T-cell (primary cell): Measurements from ENCODE around the gene MRPS5. TPM values are rescaled to one million over a fixed set of nuclear protein-coding genes. Genes with fewer than 3 reads are reported as not detected.

Experiments
- ATAC-seq, 4 experiments: fragments of 200-7000 bp in 3 of 4; fragments of 150-1000 bp in 1 of 4; cut with Tn5 transposase; replicated peaks in 1 of 4; 1 replicate in 3 of 4; 2 replicates in 1 of 4; pipeline ENCODE4 v1.10.0; 2021; ENCODE audit warnings: moderate library complexity in 3 of 4, mild to moderate bottlenecking in 2 of 4, moderate number of reproducible peaks in 1 of 4
- CTCF ChIA-PET, 2 donors: fragments of 300-600 bp; sonication (Branson Sonifier 250); formaldehyde crosslinking; loops; one replicate each; lab custom pipeline; 2022; ENCODE audit warnings: antibody characterized with exemption in 2 of 2; lab: Charles Lee
- POLR2A ChIA-PET, 2 donors: fragments of 300-600 bp; sonication (Branson Sonifier 250); formaldehyde crosslinking; loops; one replicate each; lab custom pipeline; 2022; ENCODE audit warnings: antibody characterized with exemption in 2 of 2; lab: Charles Lee
- DNase-seq, 35 experiments: peaks; one replicate each; pipeline versions ENCODE4 v3.0.0 to v3.0.0-alpha.2; 2013 to 2023
- H3K27ac ChIP-seq: one replicate; pipeline ENCODE4 v1.5.1; 2013; ENCODE audit warnings: low read length
- H3K27me3 ChIP-seq, 2 experiments: replicated peaks in 1 of 2; 1 replicate in 1 of 2; 2 replicates in 1 of 2; pipeline versions ENCODE4 v1.6.1 to v1.7.0; 2013; ENCODE audit warnings: low read length in 1 of 2, mixed read lengths in 1 of 2; ENCODE audit not compliant: control insufficient read depth in 2 of 2, insufficient read depth in 2 of 2; ENCODE audit errors: extremely low read depth in 1 of 2
- H3K36me3 ChIP-seq, 2 donors: 1 replicate in 1 of 2; 2 replicates in 1 of 2; pipeline versions ENCODE4 v1.6.1 to v1.7.0; 2013; ENCODE audit warnings: low read length in 1 of 2; ENCODE audit not compliant: control insufficient read depth in 2 of 2, insufficient read depth in 1 of 2; ENCODE audit errors: extremely low read depth in 1 of 2
- H3K4me1 ChIP-seq, 2 experiments: 1 replicate in 1 of 2; 2 replicates in 1 of 2; pipeline versions ENCODE4 v1.6.1 to v1.7.0; 2013; ENCODE audit warnings: low read length in 2 of 2, mixed read lengths in 1 of 2; ENCODE audit not compliant: insufficient read depth in 2 of 2, control insufficient read depth in 1 of 2; ENCODE audit errors: extremely low read depth in 1 of 2
- H3K4me3 ChIP-seq, 2 donors: 1 replicate in 1 of 2; 2 replicates in 1 of 2; pipeline versions ENCODE4 v1.5.1 to v1.7.0; 2013; ENCODE audit warnings: mild to moderate bottlenecking in 2 of 2, low read length in 1 of 2, moderate library complexity in 1 of 2; ENCODE audit not compliant: control insufficient read depth in 1 of 2; ENCODE audit errors: extremely low read depth in 1 of 2
- H3K9me3 ChIP-seq: 2 replicates; pipeline ENCODE4 v1.7.0; 2013
- H3K27ac Mint-ChIP-seq, 2 donors: one replicate each; pipeline ENCODE4 v1.8.0; 2020 to 2021; ENCODE audit warnings: mild to moderate bottlenecking in 2 of 2, mixed read lengths in 2 of 2
- H3K27me3 Mint-ChIP-seq, 2 donors: one replicate each; pipeline ENCODE4 v1.8.0; 2021 to 2022; ENCODE audit warnings: mixed read lengths in 2 of 2
- H3K36me3 Mint-ChIP-seq: one replicate; pipeline ENCODE4 v1.8.0; 2021; ENCODE audit warnings: mixed read lengths
- H3K4me1 Mint-ChIP-seq, 3 donors: one replicate each; pipeline ENCODE4 v1.8.0; 2020 to 2022; ENCODE audit warnings: mixed read lengths in 3 of 3, mild to moderate bottlenecking in 1 of 3
- H3K4me3 Mint-ChIP-seq, 3 donors: one replicate each; pipeline ENCODE4 v1.8.0; 2020 to 2022; ENCODE audit warnings: mild to moderate bottlenecking in 3 of 3, mixed read lengths in 3 of 3, moderate library complexity in 3 of 3
- H3K9me3 Mint-ChIP-seq, 3 donors: one replicate each; pipeline ENCODE4 v1.8.0; 2020 to 2022; ENCODE audit warnings: mixed read lengths in 3 of 3
- WGBS: methylation state at CpG from one replicate; pipeline ENCODE4 v1.1.5; 2013; ENCODE audit warnings: missing lambda C conversion rate; ENCODE audit not compliant: insufficient coverage; 5-methylcytosine and 5-hydroxymethylcytosine counted together
- total RNA-seq, 35 experiments: library from RNA in 6 of 35; stranded (reverse) in 6 of 35; fragments of 120-200 nt in 1 of 35; gene quantifications; one replicate each; pipeline versions ENCODE4 v1.2.1 to v1.2.4 and lab custom pipeline; 2013 to 2026

The MRPS5 gene
- total RNA-seq, 5 donors from 2014 or later (not counting 1 experiment from before 2014, with no cell fraction given): 32.3 to 58.3 (median 57.0) TPM

GRCh38 chr2:95057535-95058370, 63.9 kb downstream of the MRPS5 start:
- Mint-ChIP-seq H3K27ac (peak overlapping the region in 1 of 2 donors; percentile 34), H3K36me3 (peaks cover 4% of the 10 kb centered on the region), H3K9me3 (no peaks in the 10 kb centered on the region), H3K4me3 (no peak overlapping the region), H3K27me3 (no peaks in the 10 kb centered on the region), H3K4me1 (peaks cover 56 to 77% (median 60%) of the 10 kb centered on the region in 3 donors)
- H3K4me3 ChIP-seq: no peak overlapping the region
- H3K4me1 ChIP-seq: peaks cover 17 to 61% of the 10 kb centered on the region in 2 experiments
- DNase-seq (peak in 1 of 35 experiments; percentile 23), ATAC-seq (peak in 1 of 4 experiments; percentile 41)
- WGBS: 80% methylated on average over 24 of the region's 28 CpGs
- ChIA-PET POLR2A (no interaction called here), CTCF (no interaction called here)
- H3K27me3 ChIP-seq: peaks cover 0 to 2% of the 10 kb centered on the region in 2 experiments
- no peak overlapping the region for H3K27ac ChIP-seq
- peaks cover 0 to 2% of the 10 kb centered on the region in 2 donors for H3K36me3 ChIP-seq
- no peaks in the 10 kb centered on the region for H3K9me3 ChIP-seq

DNA sequence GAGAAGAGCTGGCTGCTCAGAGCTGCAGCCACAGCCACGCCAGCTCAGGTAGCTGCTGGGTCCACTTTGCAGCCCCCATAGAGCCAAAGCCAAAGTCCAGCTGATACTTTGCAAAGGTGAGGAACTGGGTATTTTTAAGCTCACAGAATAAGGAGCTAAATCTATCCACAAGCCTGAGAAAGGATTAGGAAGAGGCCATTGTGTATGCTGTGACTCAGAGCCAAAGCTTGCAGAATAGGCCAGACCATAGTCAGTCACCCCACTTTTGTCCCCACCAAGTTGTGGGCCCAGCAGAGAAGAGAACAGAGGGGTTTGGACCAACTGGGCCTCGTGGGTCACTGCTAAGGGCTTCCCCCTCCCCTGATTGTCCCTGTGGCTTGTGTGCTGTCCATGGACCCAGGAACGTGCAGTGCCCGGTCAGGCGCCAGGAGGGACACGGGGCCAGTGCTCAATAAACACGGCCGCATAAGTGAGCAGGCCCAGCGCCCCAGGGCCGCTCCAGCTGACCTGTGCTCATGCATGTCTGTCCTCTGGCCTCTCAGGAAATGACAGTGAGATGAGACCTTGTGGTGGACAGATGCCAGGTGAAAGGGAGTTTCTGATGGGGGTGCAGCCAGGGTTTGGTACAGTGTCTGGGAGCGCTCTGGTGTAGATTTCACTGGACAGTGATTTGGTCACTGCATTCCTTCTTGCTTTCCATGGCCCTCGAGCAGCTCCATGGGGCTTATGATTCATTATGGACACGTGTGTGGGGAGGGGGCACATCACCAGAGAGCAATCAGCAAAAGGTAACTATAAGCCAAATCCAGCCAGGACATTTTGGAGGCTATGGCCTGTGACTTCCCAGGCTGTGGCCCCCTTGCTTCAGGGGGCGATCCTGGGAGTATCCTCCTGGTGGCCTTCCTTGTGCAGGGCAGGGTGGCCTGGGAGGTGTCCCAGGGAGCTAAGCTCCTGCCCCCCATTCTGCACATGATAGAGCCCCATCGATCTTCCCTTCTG, 64.8 kb downstream of the MRPS5 start:
- H3K4me3 ChIP-seq: no peak overlapping the region
- H3K27ac ChIP-seq: no peak overlapping the region
- 87% methylated on average over 14 of the region's 15 CpGs for WGBS
- H3K27me3 ChIP-seq: peaks cover 0 to 2% of the 10 kb centered on the region in 2 experiments
- H3K4me3 Mint-ChIP-seq: peak overlapping the region in 1 of 3 donors; percentile 44
- no peaks in the 10 kb centered on the region for H3K9me3 ChIP-seq
- H3K27ac Mint-ChIP-seq: peak overlapping the region in 1 of 2 donors; percentile 96
- H3K27me3 Mint-ChIP-seq: no peaks in the 10 kb centered on the region
- H3K9me3 Mint-ChIP-seq: no peaks in the 10 kb centered on the region
- CTCF ChIA-PET: interaction anchor here in 1 of 2 donors (0.6 to 1.0 kb wide), 2 partner anchors 10 to 20 kb away, joined by 3 to 4 read pairs; no protein-coding TSS in a partner anchor
- no peak for ATAC-seq
- peaks cover 8% of the 10 kb centered on the region for H3K36me3 Mint-ChIP-seq
- POLR2A ChIA-PET: no interaction called here
- peaks cover 0 to 10% of the 10 kb centered on the region in 2 donors for H3K36me3 ChIP-seq
- H3K4me1 ChIP-seq: peaks cover 9 to 61% of the 10 kb centered on the region in 2 experiments
- DNase-seq: no peak
- H3K4me1 Mint-ChIP-seq: peaks cover 54 to 77% (median 56%) of the 10 kb centered on the region in 3 donors

GRCh38 chr2:95056044-95056443, 65.6 kb downstream of the MRPS5 start:
- no peak overlapping the region for H3K27ac ChIP-seq

GRCh38 chr2:95055262-95055661, 66.3 kb downstream of the MRPS5 start:
- Histone ChIP-seq H3K36me3 (peaks cover 0 to 20% of the 10 kb centered on the region in 2 donors), H3K27ac (no peak overlapping the region), H3K4me1 (peaks cover 4 to 63% of the 10 kb centered on the region in 2 experiments), H3K9me3 (no peaks in the 10 kb centered on the region), H3K4me3 (no peak overlapping the region), H3K27me3 (peaks cover 0 to 6% of the 10 kb centered on the region in 2 experiments)
- Mint-ChIP-seq H3K9me3 (no peaks in the 10 kb centered on the region), H3K4me1 (peaks cover 58 to 81% (median 59%) of the 10 kb centered on the region in 3 donors), H3K27ac (peak overlapping the region; percentile 76 to 96), H3K27me3 (no peaks in the 10 kb centered on the region), H3K36me3 (peaks cover 20% of the 10 kb centered on the region), H3K4me3 (peak overlapping the region in 1 of 3 donors; percentile 44)
- DNase-seq (no peak), ATAC-seq (no peak)
- POLR2A ChIA-PET: interaction anchor here in 1 of 2 donors (1.1 kb wide), 1 partner anchor 19 kb away, joined by 5 read pairs; no protein-coding TSS in a partner anchor
- WGBS: no CpG with 5 or more reads among the region's 3 CpGs
- CTCF ChIA-PET: interaction anchor here (0.5 to 3.0 kb wide), 4 partner anchors 9 to 24 kb away, joined by 3 to 14 read pairs (median 8); no protein-coding TSS in a partner anchor

More at GRCh38 chr2:95056044-95056443, 65.6 kb downstream of the MRPS5 start:
- H3K27ac Mint-ChIP-seq: peak overlapping the region; percentile 76 to 96
- H3K4me3 Mint-ChIP-seq: peak overlapping the region in 1 of 3 donors; percentile 44
- DNase-seq: no peak
- ChIA-PET CTCF (interaction anchor here in 1 of 2 donors (1.0 kb wide), 2 partner anchors 20 to 22 kb away, joined by 3 to 4 read pairs; no protein-coding TSS in a partner anchor), POLR2A (no interaction called here)
- Histone ChIP-seq H3K9me3 (no peaks in the 10 kb centered on the region), H3K36me3 (peaks cover 0 to 16% of the 10 kb centered on the region in 2 donors), H3K4me1 (peaks cover 4 to 60% of the 10 kb centered on the region in 2 experiments), H3K27me3 (peaks cover 0 to 2% of the 10 kb centered on the region in 2 experiments), H3K4me3 (no peak overlapping the region)
- H3K36me3 Mint-ChIP-seq: peaks cover 15% of the 10 kb centered on the region
- H3K4me1 Mint-ChIP-seq: peaks cover 54 to 77% (median 56%) of the 10 kb centered on the region in 3 donors
- no peaks in the 10 kb centered on the region for H3K27me3 Mint-ChIP-seq
- ATAC-seq: peak in 2 of 4 experiments; percentile 23 to 33
- no peaks in the 10 kb centered on the region for H3K9me3 Mint-ChIP-seq
- 41% methylated on average over 7 of the region's 8 CpGs for WGBS

DNA sequence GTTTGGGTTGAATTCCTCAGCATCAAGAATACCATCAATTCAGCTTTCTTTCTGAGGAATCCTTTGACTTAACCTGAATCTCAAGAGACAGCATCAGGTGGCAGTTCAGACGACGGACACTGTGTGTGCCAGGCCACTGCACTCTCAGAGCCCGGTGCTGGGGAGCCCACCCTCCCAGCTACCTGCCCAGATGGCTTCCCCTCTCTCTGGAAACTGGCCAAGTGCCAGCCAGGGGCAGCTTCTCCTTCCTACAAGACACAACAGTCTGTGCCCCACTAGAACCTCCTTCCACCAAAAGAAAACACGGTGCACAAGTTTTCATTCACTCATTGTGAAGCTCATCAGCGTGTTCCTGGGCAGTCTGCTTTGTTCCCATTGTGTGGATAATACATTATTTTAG, 67.6 kb downstream of the MRPS5 start:
- Mint-ChIP-seq H3K27ac (peak overlapping the region; percentile 95 to 96), H3K4me1 (peaks cover 64 to 84% (median 67%) of the 10 kb centered on the region in 3 donors), H3K27me3 (no peaks in the 10 kb centered on the region), H3K4me3 (peak overlapping the region in 1 of 3 donors; percentile 54), H3K9me3 (no peaks in the 10 kb centered on the region), H3K36me3 (peaks cover 25% of the 10 kb centered on the region)
- CTCF ChIA-PET: interaction anchor here (0.6 to 3.0 kb wide), 8 partner anchors 9 to 140 kb away, joined by 3 to 30 read pairs (median 12); partner anchors contain the start of gene MAL (in 1 of the 2)
- H3K27me3 ChIP-seq: peaks cover 0 to 9% of the 10 kb centered on the region in 2 experiments
- no peaks in the 10 kb centered on the region for H3K9me3 ChIP-seq
- WGBS: 68% methylated on average over 3 of the region's 5 CpGs
- ATAC-seq: peak in 1 of 4 experiments; percentile 17
- DNase-seq: no peak
- peaks cover 4 to 65% of the 10 kb centered on the region in 2 experiments for H3K4me1 ChIP-seq
- H3K27ac ChIP-seq: no peak overlapping the region
- peaks cover 5 to 29% of the 10 kb centered on the region in 2 donors for H3K36me3 ChIP-seq
- no peak overlapping the region for H3K4me3 ChIP-seq
- POLR2A ChIA-PET: interaction anchor here in 1 of 2 donors (1.0 to 1.1 kb wide), 2 partner anchors 20 to 25 kb away, joined by 5 to 6 read pairs; no protein-coding TSS in a partner anchor
